GM19395 (cell line): Measurements from ENCODE around the gene SLC39A7.

ENCODE experiments used
- ATAC-seq: cut with Tn5 transposase; IDR thresholded peaks from one replicate; pipeline ENCODE4 v1.9.1; 2021; ENCODE audit warnings: mild to moderate bottlenecking, moderate library complexity; ENCODE audit not compliant: unreplicated experiment

Gene SLC39A7

DNA sequence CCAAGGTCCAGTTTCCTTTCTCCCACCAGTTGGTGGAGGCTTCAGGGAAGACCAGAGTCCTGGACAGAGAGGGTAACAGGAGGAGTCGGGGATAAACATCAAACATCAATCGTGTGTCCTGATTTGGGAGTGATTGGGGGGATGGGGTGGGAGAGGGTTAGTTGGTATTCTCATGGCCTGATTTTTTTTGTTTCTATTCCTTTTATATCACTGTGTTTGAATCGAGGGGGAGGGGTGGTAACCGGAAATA, 3.4 kb downstream of the SLC39A7 start:
- no peak for ATAC-seq

DNA sequence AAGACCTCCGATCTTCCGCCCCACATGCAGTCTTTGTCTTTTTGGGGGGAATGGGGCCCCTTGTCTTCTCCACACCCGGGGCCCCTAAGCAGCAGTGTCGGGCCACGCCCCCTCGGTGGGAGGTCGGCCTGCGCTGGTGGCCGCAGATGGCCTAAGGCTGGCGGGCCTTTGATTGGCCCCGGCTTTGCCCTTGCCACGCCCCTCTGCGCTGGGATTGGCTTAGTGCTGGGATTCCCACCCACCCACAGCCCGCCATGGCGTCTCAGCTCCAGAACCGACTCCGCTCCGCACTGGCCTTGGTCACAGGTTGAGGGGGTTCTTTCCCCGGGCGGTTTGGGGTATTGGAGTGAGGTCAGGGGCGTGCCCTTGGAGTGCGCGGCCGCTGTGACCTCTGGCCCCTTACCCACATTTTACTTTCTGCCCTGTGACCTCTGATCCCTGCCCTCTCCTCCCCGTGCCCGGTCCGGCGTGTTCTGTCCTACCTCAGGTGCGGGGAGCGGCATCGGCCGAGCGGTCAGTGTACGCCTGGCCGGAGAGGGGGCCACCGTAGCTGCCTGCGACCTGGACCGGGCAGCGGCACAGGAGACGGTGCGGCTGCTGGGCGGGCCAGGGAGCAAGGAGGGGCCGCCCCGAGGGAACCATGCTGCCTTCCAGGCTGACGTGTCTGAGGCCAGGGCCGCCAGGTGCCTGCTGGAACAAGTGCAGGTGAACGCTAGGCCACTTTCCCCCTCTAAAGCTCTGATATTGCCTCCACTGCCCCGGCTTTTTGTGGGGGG, 3.9 kb downstream of the SLC39A7 start, which contains the start of gene HSD17B8:
TSS of gene HSD17B8 (plus strand) at position 241 of the 776 bp plus-strand sequence. CDS start at position 255, 14 bp downstream.
- peak; percentile 46 for ATAC-seq

DNA sequence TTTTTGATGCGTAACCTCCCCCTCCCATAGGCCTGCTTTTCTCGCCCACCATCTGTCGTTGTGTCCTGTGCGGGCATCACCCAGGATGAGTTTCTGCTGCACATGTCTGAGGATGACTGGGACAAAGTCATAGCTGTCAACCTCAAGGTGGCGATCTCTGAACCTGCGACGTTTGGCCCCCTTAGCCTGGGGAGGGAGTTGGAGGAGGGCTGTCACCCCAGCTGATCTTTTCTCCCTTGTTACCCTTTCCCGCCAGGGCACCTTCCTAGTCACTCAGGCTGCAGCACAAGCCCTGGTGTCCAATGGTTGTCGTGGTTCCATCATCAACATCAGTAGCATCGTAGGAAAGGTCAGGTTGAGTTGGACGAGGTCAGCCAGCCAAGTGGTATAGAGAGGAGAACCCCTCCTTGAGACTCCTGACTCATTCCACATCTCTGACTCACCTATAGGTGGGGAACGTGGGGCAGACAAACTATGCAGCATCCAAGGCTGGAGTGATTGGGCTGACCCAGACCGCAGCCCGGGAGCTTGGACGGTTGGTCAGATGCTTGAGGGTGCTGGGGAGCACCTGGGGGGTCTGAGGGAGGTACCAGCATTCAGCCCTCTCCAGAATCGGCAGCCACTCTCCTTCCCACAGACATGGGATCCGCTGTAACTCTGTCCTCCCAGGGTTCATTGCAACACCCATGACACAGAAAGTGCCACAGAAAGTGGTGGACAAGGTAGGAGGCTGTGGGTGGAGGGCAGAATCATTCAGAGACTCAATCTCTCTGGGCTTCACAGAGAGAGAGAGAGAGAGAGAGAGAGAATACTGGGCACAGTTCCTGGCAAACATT, 4.7 kb downstream of the SLC39A7 start:
- no peak for ATAC-seq

DNA sequence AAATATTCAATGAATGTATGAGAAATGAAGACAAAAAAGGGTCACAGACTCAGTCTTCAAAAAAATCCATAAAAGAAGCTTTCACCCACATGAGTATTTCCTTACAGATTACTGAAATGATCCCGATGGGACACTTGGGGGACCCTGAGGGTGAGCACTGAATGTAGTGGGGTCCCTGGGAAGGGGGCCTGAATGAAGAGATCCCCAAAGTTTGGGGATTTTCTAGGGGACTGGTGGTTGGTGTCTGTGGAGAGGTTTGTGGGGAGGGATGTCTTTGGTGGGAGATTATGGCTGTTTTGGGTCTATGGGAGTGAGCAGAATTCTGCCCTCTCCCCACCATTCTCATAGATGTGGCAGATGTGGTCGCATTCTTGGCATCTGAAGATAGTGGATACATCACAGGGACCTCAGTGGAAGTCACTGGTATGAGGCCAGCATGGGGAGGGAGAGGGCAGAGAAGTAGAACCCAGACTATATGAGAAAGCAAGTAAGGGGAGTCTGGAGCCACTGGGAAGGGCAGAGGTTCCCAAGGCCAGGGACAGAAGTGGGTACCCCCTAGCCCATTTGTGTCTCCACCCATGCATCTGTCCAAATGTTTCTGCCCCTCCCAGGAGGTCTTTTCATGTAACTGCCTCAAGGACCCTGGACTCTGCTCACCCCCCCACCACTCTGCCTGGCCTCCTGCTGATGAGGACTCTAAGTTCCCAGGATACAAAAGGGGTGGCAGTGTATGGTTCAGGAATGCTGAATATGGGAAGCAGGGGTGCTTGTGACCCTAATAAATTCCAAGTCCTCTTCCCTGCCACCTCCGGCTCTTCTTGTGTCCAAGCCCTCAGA, 5.6 kb downstream of the SLC39A7 start:
- no peak for ATAC-seq

DNA sequence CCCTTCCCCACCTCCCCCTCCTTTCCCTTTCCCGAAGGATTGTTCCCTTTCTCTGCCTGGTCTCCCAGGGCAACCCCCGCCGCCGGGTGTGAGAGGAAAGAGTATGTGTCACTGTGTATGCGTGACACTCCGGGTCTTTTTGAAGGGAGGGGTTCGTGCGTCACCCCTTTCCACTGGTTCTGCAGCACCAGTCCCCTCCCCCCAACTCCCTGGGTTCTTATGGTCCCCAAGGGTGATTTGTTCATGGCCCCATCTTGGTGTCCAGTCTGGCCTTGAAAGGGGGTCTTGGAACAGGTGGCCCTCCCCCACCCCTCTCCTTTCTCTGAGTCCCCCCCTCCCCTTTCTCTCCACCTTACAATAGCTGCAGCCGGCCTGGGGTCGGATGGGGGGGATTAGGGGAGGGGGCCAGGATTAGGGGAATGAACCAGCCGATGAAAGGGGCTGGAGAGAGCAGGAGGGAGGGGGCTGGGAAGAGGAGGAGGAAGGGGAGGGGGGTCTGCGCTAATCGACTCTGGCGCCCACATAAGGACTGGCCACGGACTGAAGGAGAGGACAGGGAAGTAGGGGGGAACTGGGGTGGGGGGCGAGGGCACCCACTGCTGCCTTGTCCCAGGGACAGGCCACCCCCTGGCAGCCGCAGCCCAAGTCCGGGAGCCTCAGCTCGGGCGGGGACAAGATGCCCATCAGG, 6.3 kb downstream of the SLC39A7 start:
- no peak for ATAC-seq

DNA sequence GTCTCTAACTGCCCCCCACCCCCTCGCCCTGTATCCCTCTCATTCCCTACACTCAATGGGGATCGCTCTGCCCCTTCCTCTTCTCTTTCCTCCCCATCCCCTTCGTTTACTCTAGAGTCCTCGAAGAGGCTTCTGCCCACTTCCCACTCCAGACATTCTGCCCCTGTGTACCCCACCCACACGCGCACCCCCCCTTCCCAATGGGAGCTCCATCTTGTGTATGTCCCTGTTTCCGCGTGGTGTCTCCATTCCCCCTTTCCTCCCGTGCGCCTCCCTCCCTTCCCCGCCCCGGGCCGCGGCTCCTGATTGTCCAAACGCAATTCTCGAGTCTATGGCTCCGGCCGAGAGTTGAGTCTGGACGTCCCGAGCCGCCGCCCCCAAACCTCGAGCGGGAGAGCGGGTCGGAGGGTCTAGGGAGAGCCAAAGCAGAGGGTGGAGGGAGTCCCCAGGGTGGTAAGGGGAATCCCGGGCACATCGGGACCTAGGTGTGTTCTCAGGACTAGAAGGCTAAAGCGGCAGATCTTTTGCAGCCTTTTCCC, 7.0 kb downstream of the SLC39A7 start:
- ATAC-seq = no peak

DNA sequence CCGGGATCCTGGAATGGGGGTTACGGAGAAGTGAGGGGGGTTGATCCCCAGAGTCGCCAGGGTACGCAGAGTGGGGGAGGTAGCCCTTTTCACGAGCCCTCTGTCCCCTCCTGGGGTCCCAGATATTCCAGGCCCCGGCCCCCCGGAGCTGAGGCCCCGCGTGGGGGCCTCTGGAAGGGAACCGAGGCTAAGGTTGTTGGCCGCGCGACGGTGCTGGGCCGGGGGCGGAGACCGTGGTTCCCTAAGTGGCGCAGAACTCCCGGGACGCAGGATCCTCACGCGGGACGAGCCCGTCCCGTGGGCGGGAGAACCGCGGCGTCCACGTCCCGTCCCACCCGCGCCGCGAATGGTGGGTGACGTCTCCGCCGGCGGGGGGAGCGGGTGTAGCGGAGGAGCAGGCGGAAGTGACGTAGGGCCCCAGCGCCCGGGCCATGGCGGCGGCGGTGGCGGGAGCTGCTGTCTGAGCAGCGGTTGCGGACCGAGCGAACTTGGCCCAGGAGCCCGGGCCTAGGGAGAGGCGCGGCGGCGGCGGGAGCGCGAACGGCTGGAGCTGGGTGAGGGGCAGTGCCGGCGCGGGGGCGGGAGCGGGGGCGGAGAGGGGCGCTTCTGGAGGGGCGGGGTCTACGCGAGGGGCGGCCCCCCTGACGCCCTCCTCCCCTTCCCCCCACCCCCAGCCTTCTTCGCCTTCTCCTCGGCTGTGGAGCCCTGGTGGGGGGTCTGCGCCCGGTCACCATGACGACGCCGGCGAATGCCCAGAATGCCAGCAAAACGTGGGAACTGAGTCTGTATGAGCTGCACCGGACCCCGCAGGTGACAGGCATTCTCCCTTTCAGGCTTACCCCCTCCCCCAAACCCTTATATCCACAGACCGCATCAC, 7.7 kb downstream of the SLC39A7 start, which contains the start of gene RING1:
TSS of gene RING1 (plus strand) at position 410 of the 877 bp plus-strand sequence. CDS start at position 733, 323 bp downstream.
- ATAC-seq = peak; percentile 48

DNA sequence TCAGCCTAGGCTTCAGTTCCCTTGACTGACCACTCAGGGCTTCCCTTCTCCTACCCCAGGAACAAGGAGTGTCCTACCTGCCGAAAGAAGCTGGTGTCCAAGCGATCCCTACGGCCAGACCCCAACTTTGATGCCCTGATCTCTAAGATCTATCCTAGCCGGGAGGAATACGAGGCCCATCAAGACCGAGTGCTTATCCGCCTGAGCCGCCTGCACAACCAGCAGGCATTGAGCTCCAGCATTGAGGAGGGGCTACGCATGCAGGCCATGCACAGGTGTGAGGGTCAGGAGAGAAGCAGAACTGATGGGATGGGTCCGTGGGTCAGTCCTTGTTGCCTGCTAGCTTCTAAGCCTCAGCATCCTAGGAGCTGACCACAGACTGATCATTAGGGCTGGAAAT, 9.2 kb downstream of the SLC39A7 start:
- ATAC-seq = no peak

DNA sequence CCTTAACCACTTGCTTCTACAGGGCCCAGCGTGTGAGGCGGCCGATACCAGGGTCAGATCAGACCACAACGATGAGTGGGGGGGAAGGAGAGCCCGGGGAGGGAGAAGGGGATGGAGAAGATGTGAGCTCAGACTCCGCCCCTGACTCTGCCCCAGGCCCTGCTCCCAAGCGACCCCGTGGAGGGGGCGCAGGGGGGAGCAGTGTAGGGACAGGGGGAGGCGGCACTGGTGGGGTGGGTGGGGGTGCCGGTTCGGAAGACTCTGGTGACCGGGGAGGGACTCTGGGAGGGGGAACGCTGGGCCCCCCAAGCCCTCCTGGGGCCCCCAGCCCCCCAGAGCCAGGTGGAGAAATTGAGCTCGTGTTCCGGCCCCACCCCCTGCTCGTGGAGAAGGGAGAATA, 10.5 kb downstream of the SLC39A7 start:
- no peak for ATAC-seq

DNA sequence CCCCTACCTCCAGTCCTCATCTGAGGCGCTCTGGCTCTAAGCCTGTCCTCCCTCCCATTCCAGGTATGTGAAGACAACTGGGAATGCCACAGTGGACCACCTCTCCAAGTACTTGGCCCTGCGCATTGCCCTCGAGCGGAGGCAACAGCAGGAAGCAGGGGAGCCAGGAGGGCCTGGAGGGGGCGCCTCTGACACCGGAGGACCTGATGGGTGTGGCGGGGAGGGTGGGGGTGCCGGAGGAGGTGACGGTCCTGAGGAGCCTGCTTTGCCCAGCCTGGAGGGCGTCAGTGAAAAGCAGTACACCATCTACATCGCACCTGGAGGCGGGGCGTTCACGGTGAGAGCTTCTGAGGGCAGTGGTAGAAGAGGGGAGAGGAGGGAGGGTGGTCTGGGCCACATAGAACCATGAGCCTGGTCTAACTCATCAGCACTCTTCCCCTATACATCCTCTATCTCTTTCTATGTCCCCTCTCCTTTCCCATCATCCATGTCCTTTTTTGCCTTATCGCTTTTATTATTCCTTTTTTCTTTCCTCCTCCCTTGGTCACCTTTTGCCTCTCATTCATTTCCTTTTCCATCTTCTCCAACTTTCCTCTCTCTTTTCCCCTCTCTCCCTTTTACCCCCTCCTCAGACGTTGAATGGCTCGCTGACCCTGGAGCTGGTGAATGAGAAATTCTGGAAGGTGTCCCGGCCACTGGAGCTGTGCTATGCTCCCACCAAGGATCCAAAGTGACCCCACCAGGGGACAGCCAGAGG, 11.2 kb downstream of the SLC39A7 start:
- no peak for ATAC-seq

DNA sequence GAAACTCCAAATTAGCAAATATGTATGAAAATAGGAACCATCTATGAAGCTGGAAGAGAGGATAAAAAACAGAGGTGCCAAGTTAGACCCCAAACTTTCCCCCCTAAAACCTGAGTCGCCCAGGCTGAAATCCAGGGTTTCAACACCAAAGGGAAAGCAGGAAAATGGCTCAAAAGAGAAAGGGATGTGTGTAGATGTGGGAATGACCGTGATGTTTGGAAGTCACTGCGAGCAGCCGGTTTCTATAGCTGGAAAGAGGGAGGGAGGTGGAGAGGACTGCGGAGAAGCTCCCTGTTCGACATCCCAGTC, 12.1 kb downstream of the SLC39A7 start:
- ATAC-seq = no peak

DNA sequence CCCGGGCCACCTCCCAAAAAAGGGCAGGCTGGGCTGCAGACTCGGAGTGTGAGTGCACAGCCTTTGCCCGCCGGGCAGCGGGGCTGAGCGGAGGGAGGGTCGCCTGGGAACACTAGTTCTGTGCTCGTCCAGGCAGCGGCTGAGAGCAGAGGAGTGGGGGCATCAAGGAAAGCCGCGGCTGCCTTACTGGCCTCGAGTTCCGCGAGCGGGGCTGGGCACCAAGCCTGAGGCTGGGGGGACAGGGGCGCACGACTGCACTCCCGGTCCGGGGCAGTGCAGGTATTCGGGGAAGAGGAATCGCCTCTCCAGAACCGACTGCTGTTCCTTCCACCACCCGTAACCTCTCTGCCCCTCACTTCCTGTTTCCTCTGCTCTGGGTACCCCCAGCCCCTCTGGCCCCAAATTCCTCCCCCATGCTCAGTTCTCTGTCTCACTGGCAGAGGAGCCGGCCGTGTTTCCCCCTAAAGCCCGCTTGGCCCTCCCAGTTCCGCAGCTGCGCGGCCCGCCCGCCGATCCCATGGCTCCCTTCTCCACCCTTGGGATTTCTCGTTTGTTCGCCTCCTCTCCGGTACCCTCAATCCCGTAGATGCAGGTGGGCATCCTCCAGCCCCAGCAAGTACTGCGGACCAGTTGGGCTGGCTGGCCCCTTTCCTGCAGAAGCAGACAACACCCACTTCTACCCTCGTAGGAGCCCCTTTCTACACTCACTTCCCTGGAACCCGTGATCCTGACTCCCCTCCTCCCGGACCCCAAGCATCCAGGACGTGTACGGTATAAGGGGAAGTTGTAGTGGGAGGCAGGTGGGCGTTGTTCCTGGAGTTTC, 12.7 kb downstream of the SLC39A7 start:
- no peak for ATAC-seq

DNA sequence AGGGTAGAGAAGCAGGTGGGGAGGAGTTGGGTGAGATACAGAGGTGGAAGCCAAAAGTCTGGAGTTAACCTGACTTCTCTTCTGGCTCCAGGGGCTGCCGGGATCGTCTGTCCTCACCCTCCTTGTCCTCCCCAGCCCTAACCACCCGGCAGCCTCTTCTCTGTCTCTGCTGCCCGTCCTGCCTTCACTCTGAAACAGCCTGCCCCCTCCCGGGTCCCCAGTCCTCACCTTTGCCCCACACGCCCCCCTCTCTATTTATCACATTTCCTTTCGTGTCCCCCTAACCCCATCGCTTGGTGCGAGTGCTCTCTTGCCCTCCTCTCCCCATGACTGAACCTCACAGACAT, 13.3 kb downstream of the SLC39A7 start:
- ATAC-seq = no peak

DNA sequence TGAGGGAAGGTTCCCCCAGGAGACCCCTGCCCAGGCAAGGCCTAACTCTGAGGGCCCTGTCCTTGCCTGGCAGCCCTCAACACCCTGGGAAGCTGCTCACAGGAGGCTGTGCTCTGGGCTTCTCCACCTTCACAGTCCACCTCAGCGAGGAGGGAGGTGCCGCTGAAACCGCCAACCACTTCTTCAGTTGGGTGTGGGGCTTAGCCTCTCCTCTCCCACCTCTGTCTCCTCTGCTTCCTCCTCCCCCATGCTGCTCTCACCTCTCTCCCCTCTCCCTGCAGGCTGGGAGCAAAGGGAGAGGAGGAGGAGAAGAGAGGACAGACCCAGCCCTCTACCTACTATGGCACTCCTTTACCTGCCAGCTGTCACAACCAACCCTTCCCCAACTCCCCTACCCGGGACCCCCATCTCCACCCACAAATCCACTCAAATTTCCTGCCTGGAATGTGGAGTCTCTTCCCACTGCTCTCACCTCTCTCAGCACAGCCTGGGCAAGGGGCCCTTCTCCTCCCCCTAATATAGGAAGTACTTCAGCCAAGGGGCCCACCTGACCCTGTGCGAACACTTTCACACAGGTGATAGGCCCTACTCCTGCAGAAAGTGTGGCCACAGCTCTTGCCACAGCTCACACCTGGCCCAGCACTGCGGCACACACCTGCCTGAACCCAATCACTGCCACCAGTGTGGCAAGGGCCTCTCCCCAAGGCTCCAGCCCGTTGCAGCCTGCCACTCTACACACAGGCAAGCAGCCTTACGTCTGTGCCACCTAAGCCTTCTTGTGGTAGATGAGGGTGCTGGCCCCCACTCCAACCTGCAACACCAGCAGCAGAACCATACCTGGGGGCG, 14.8 kb downstream of the SLC39A7 start:
- ATAC-seq = no peak

DNA sequence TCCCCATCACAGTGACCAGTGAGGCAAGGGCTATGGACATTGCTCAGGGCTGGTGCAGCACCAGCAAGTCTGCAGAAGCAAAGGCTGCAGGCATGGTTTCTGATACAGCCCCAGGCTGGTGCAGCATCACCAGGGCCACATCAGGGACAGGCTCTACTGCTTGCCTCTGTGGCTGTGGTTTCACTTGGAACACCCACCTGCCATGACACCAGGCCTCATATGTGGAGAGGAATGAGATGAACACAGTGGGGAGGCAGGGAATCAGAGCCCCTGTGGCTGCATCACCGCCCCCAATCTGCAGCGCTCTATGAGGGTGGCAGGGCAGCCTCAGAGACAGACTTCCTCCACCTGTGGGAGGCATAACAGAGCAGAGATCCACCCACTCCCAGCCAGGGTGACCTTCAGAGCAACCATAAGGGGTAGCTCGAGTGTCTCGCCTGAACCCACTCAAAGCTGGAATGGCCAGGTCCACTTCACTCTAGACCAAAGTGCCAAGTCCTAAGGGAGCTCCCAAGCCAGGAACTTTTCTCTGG, 15.5 kb downstream of the SLC39A7 start:
- no peak for ATAC-seq

DNA sequence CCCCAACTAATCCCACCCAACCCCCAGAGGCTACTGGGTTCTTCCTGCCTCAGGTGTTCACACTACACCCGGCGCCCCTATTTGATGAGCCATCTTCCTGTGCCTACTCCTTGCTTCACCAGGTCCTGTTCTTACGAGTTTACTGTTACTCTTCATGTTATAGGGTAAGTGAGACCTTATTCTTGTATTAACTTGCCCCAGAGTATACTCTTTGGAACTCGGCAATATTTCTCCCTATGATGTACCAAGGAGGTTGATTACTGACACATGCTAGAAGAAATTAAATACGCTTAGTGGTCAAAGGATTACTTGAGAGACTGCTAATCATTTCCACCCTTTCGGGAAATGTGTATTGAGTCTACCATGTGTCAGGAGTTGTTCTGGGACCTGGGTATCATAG, 16.6 kb downstream of the SLC39A7 start:
- ATAC-seq = no peak

DNA sequence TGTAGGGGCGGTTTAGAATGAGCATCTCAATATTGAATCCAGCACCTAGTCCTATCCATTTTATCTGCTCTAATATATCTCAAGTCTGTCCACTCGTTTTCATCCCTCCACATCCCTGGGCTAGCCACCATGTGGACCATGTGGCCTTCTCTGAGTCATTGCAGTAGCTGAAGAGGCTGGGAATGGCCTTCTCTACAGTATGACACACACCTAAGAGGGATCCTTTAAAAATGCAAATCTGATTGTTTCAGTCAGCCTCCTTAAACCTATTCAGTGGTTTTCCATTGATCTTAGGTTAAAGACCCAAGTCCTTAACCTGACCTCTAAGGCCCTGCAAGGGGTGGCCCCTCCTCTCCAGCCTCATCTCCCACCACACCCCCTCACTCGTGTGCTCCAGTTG, 17.0 kb downstream of the SLC39A7 start:
- no peak for ATAC-seq
